ENCODE data around the gene EXT2.

Gene EXT2

GRCh38 chr11:44258190-44258489 lies 162.7 kb downstream of the EXT2 start:
- no peak for TF ChIP-seq MYC (IDR thresholded peaks at IDR 0.05; ENCODE audit: low read depth, low read length)
- TF ChIP-seq, protein P1, sequence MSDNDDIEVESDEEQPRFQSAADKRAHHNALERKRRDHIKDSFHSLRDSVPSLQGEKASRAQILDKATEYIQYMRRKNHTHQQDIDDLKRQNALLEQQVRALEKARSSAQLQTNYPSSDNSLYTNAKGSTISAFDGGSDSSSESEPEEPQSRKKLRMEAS (IDR thresholded peaks at IDR 0.05; ENCODE audit: low read depth, low read length) = no peak
- TF ChIP-seq, protein P2, sequence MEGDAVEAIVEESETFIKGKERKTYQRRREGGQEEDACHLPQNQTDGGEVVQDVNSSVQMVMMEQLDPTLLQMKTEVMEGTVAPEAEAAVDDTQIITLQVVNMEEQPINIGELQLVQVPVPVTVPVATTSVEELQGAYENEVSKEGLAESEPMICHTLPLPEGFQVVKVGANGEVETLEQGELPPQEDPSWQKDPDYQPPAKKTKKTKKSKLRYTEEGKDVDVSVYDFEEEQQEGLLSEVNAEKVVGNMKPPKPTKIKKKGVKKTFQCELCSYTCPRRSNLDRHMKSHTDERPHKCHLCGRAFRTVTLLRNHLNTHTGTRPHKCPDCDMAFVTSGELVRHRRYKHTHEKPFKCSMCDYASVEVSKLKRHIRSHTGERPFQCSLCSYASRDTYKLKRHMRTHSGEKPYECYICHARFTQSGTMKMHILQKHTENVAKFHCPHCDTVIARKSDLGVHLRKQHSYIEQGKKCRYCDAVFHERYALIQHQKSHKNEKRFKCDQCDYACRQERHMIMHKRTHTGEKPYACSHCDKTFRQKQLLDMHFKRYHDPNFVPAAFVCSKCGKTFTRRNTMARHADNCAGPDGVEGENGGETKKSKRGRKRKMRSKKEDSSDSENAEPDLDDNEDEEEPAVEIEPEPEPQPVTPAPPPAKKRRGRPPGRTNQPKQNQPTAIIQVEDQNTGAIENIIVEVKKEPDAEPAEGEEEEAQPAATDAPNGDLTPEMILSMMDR (IDR thresholded peaks at IDR 0.05; ENCODE audit: low read depth, low read length) = no peak
- no peak for TF ChIP-seq POLR2A (IDR thresholded peaks at IDR 0.05; ENCODE audit: extremely low read depth, insufficient read length)
- DNase-seq (ENCODE audit: low read depth) = no peak
- H3K4me3 ChIP-seq (ENCODE audit: low read depth, low read length) = no peak overlapping the region

DNA sequence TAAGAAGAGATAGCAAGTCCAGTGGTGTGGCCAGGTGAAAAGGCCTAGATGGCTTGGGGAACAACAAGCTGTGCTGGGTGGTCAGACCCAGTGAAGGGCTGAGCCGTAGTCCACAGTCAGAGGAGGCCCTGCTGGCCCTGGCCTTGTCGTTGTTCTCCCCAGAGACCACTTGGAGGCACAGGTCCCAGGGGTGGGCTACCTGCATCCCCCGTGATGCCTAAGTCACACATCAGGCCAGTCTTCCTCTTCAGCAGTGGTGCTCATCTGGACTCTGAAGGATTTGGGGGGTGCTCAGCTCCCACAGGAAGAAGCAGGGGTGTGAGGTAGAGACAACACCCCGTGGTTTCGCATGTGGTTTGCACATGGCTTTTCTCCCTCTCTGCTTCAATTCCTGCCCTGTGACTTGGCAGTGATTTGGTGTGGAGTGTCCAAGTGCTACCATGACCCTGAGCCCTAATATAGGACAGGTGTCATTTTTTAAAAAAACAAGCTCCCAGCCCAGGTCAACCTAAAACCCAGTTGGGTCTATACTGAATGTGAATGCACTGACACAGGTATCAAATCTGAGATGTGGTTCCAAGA lies 163.5 kb downstream of the EXT2 start:
- no peak for DNase-seq (ENCODE audit: low read depth)
- TF ChIP-seq, protein P2 (IDR thresholded peaks at IDR 0.05; ENCODE audit: low read depth, low read length) = no peak
- TF ChIP-seq POLR2A (IDR thresholded peaks at IDR 0.05; ENCODE audit: extremely low read depth, insufficient read length) = no peak
- TF ChIP-seq, protein P1 (IDR thresholded peaks at IDR 0.05; ENCODE audit: low read depth, low read length) = no peak
- no peak overlapping the region for H3K4me3 ChIP-seq (ENCODE audit: low read depth, low read length)

- TF ChIP-seq, protein P1 (IDR thresholded peaks at IDR 0.05; ENCODE audit: low read depth, low read length) = no peak
- TF ChIP-seq, protein P2 (IDR thresholded peaks at IDR 0.05; ENCODE audit: low read depth, low read length) = no peak
- no peak for TF ChIP-seq MYC (IDR thresholded peaks at IDR 0.05; ENCODE audit: low read depth, low read length)
- no peak overlapping the region for H3K4me3 ChIP-seq (ENCODE audit: low read depth, low read length)
- DNase-seq (ENCODE audit: low read depth) = no peak
These were observed 164.6 kb downstream of the EXT2 start for GRCh38 chr11:44260081-44260480.

- no peak for DNase-seq (ENCODE audit: low read depth)
- H3K4me3 ChIP-seq (ENCODE audit: low read depth, low read length) = no peak overlapping the region
- TF ChIP-seq, protein P1 (IDR thresholded peaks at IDR 0.05; ENCODE audit: low read depth, low read length) = no peak
- TF ChIP-seq POLR2A (IDR thresholded peaks at IDR 0.05; ENCODE audit: extremely low read depth, insufficient read length) (no peak), MYC (IDR thresholded peaks at IDR 0.05; ENCODE audit: low read depth, low read length) (no peak)
- TF ChIP-seq, protein P2 (IDR thresholded peaks at IDR 0.05; ENCODE audit: low read depth, low read length) = no peak
These were observed 166.5 kb downstream of the EXT2 start for GRCh38 chr11:44261800-44262591.

DNA sequence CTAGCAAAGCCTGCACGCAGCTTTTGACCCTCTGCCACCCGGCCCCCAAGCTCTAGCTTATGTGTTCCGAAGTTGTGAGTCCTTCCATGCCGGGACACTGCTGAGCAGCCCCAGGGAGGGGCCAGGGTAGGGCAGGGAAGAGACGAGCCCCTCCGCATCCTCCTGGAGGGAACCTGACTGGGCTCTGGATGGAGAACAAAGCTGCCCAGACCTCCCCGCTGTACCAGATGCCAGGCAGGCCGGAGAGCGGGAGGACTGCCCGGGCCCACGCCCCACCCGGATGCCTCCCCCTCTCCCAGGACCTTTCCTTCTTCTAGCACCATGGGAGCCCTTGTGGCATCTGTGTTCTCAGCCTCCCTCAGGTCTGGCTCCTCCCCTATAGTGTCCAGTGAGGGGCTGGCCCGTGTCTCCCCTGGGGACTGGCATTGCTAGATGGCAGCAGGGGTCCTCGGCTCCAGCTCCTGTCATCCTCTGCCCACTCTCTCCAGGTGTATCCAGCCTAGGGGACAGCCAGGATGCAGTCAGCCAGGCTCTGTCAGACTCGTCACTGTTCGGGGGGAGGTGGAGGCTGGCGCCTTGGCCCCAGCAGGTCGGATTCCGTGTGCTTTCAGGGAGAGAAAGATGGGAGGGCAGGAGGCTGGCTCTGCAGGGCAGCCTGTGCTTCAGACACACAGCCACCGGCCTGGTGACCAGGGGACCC lies 168.4 kb downstream of the EXT2 start:
- no peak for DNase-seq (ENCODE audit: low read depth)
- TF ChIP-seq, protein P2 (IDR thresholded peaks at IDR 0.05; ENCODE audit: low read depth, low read length) = no peak
- no peak for TF ChIP-seq MYC (IDR thresholded peaks at IDR 0.05; ENCODE audit: low read depth, low read length)
- TF ChIP-seq, protein P1 (IDR thresholded peaks at IDR 0.05; ENCODE audit: low read depth, low read length) = no peak
- no peak overlapping the region for H3K4me3 ChIP-seq (ENCODE audit: low read depth, low read length)

Measured in NB4 (cell line).